Neuron (in vitro differentiated cells): ENCODE measurements around the gene GDF9.

Experiments
- H2AFZ ChIP-seq: one replicate; pipeline ENCODE4 v1.6.1; 2013; ENCODE audit warnings: low read depth, mild to moderate bottlenecking, inconsistent platforms, low read length, moderate library complexity
- H3K27me3 ChIP-seq: one replicate; pipeline ENCODE4 v1.6.1; 2013; ENCODE audit warnings: low read length; ENCODE audit not compliant: insufficient read depth
- H3K36me3 ChIP-seq: one replicate; pipeline ENCODE4 v1.6.1; 2013; ENCODE audit warnings: low read length; ENCODE audit not compliant: insufficient read depth
- H3K4me1 ChIP-seq: one replicate; pipeline ENCODE4 v1.6.1; 2013; ENCODE audit warnings: low read length; ENCODE audit not compliant: insufficient read depth
- H3K4me3 ChIP-seq: 2 replicates; pipeline ENCODE4 v1.5.1; 2013; ENCODE audit warnings: mild to moderate bottlenecking, low read length, moderate library complexity
- H3K9me3 ChIP-seq: one replicate; pipeline ENCODE4 v1.6.1; 2013; ENCODE audit warnings: low read length

Gene GDF9

DNA sequence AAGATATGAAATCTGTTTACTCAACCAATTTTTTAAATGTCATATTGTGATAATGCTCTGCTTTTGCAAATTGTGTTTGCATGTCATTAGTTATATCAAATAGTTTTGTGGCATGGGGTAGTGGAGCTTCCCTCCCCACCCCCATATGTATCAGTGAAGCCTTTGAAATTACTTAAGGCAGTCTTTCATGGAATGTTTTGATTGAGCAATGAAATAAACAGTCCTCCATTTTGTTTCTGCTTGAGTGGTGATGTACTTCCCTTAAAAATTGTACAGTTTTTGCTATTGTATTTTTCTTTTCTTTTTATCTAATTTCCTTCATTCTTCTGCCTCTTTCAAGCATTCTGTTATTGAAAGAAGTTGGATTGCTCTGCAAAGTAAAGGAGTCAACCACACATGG is 49.7 kb downstream of the GDF9 start:
- no peak overlapping the region for H2AFZ ChIP-seq
- H3K4me3 ChIP-seq: no peak overlapping the region
- H3K36me3 ChIP-seq: no peaks in the 10 kb centered on the region
- H3K9me3 ChIP-seq: peaks cover 8% of the 10 kb centered on the region
- peaks cover 17% of the 10 kb centered on the region for H3K4me1 ChIP-seq
- peaks cover 55% of the 10 kb centered on the region for H3K27me3 ChIP-seq

DNA sequence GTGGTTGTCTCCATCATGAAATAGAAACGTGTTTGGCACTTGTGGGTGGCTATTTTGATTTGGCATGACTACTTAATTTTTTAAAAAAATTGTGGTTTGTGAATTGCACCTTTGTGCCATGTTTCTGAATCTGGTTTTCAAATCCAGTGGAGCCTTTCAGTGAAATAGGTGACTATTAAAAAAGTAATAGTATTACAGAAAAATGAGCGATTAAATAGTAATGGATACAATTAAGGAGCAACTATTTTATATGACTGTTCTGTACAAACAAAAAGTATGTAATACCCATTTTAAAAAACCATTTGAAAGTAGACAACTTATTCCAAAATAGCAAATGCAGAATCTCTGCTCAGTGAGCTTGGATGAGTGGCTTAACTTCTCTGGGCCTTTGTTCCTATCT is 50.2 kb downstream of the GDF9 start:
- Histone ChIP-seq H3K4me3 (no peak overlapping the region), H3K36me3 (no peaks in the 10 kb centered on the region), H2AFZ (no peak overlapping the region), H3K9me3 (peaks cover 8% of the 10 kb centered on the region), H3K27me3 (peaks cover 60% of the 10 kb centered on the region), H3K4me1 (peaks cover 16% of the 10 kb centered on the region)

DNA sequence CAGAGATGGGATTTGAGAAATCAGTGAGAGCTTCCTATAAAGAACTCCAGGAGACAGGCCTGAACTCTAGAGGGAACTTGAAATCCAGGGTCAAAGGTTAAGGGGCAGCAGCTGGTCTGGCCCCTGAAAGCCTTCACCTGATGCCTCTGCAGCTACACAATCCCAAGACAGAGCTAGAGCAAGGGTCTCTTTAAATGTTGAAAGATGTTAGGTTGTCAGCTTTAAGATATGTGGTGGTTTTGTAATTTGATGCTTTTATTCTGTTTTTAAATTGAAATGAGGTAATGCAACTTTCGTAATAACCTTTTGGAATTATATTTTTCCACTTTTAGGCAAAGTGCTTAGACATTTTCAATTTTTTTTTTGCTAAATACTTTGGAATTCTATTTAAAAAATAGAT is 50.8 kb downstream of the GDF9 start:
- peaks cover 10% of the 10 kb centered on the region for H3K4me1 ChIP-seq
- no peaks in the 10 kb centered on the region for H3K36me3 ChIP-seq
- no peak overlapping the region for H3K4me3 ChIP-seq
- no peak overlapping the region for H2AFZ ChIP-seq
- peaks cover 8% of the 10 kb centered on the region for H3K9me3 ChIP-seq
- peaks cover 64% of the 10 kb centered on the region for H3K27me3 ChIP-seq

DNA sequence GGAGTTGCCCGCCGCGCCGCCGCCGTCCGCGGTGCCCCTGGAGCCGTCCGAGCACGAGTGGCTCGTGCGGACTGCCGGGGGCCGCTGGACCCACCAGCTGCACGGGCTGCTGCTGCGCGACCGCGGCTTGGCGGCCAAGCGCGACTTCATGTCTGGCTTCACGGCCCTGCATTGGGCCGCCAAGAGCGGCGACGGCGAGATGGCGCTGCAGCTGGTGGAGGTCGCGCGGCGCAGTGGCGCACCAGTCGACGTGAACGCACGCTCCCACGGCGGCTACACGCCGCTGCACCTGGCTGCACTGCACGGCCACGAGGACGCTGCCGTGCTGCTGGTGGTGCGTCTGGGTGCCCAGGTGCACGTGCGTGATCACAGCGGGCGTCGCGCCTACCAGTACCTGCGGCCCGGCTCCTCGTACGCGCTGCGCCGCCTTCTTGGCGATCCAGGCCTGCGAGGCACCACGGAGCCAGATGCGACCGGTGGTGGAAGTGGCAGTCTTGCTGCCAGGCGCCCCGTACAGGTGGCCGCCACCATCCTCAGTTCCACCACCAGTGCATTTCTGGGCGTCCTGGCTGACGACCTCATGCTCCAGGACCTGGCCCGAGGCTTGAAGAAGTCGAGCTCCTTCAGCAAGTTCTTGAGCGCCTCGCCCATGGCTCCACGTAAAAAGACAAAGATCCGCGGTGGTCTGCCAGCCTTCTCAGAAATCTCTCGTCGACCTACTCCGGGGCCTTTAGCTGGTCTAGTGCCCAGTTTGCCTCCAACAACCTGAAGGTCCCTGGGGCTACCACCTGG is 51.6 kb downstream of the GDF9 start:
- no peak overlapping the region for H3K4me3 ChIP-seq
- H3K36me3 ChIP-seq: no peaks in the 10 kb centered on the region
- H3K4me1 ChIP-seq: peaks cover 7% of the 10 kb centered on the region
- no peak overlapping the region for H2AFZ ChIP-seq
- H3K27me3 ChIP-seq: peaks cover 64% of the 10 kb centered on the region
- peaks cover 8% of the 10 kb centered on the region for H3K9me3 ChIP-seq

DNA sequence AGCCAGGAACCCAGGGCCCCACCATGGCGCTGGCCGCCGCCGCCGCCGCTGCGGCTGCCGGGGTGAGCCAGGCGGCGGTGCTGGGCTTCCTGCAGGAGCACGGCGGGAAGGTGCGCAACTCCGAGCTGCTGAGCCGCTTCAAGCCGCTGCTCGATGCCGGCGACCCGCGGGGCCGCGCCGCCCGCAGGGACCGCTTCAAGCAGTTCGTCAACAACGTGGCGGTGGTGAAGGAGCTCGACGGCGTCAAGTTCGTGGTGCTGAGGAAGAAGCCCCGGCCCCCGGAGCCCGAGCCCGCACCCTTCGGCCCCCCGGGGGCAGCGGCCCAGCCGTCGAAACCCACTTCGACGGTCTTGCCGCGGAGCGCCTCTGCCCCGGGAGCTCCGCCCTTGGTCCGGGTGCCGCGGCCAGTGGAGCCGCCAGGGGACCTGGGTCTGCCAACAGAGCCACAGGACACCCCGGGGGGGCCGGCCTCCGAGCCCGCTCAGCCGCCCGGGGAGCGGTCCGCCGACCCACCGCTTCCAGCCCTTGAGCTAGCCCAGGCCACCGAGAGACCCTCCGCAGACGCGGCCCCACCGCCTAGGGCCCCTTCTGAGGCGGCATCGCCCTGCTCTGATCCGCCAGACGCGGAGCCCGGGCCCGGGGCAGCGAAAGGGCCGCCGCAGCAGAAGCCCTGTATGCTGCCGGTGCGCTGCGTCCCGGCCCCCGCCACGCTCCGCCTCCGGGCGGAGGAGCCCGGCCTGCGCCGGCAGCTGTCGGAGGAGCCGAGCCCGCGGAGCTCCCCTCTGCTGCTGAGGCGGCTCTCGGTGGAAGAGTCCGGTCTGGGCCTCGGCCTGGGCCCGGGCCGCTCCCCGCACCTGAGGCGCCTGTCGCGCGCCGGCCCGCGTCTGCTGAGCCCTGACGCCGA is 52.4 kb downstream of the GDF9 start:
- Histone ChIP-seq H3K4me1 (peaks cover 7% of the 10 kb centered on the region), H3K36me3 (no peaks in the 10 kb centered on the region), H3K4me3 (no peak overlapping the region), H3K9me3 (peaks cover 8% of the 10 kb centered on the region), H3K27me3 (peaks cover 71% of the 10 kb centered on the region), H2AFZ (peak overlapping the region; percentile 54)

DNA sequence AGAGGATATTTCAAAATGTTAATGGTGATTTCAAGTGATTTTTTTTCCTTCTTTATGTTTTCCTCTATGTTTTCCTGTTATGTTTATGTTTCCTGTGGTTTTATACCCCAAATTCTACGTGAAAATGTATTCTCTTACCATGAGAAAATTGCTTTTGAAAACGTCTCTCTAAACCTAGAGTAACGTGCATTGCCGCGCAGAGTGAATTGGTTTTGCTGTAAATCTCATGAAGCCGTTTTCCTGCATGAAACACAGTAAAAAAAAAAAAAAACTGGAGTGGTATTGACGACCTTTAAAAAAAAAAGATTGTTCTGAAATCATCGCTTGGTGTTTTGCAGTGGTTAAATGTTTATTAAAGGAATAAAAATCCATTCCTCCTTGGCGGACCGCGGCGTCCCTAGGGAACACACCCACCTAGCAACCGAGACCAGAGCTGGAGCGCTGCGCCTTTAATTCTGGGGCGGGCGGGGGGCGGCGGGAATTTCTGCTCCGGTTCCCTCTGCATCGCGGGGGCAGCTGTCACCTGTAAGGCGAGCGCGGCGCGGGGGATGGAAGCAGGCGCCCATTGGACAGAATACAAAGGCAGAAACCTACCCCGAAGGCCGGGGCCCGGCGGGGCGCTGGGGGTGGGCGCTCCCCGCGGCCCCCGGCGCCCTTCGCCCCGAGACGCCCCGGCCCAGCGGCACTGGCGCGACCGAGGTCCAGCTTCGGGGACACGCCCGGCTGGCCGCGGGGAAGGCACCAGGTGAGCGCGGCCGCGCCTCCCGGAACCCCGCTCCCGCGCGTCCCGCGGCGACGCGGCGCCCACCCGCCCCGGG is 53.3 kb downstream of the GDF9 start, which contains the start of gene SOWAHA:
Gene SOWAHA, plus strand, starts transcription at position 522 of the 818 bp plus-strand sequence. CDS start 320 bp downstream, outside the sequence.
- Histone ChIP-seq H3K27me3 (peaks cover 71% of the 10 kb centered on the region), H3K4me3 (no peak within 1 kb of the TSS), H3K9me3 (peaks cover 8% of the 10 kb centered on the region), H3K36me3 (no peaks in the 10 kb centered on the region), H2AFZ (peak within 1 kb of the TSS; percentile 54), H3K4me1 (peaks cover 7% of the 10 kb centered on the region)

DNA sequence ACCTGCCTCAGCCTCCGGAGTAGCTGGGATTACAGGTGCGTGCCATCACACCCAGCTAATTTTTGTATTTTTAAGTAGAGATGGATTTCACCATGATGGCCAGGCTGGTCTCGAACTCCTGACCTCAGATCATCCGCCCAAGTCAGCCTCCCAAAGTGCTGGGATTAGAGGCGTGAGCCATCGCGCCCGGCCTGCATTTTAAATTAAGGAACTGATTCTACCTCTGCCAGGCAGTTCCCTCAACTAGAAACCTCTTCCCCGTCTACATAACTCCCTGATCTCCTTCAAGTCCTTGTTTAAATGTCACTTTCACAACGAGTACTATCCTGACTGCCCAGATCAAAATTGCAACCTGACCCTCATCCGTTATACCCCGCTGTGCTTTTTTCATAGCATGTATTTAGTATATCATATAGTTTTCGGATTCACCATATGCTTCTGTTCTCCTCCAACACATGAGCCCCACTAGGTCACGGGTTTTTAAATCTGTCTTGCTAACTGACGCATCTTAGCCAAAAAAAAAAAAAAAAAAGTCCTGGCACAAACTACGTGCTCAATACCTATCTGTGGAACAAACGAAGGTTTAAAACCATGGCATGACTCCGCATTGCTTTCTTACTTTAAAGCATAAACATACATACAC is 54.0 kb downstream of the GDF9 start:
- Histone ChIP-seq H3K36me3 (no peaks in the 10 kb centered on the region), H3K4me1 (peaks cover 7% of the 10 kb centered on the region), H3K4me3 (no peak overlapping the region), H2AFZ (no peak overlapping the region), H3K27me3 (peaks cover 65% of the 10 kb centered on the region), H3K9me3 (peaks cover 8% of the 10 kb centered on the region)
